Measurements from ENCODE around the gene NBEA.
"Not testable (repeated sequence)": the region's sequence is repeated elsewhere in the genome, so short reads cannot be mapped to it uniquely, and the experiment has no call there.

The NBEA gene

GRCh38 chr13:35057858-35058257 lies 115.8 kb downstream of the NBEA start:
- no peaks in the 10 kb centered on the region for H3K4me1 ChIP-seq (ENCODE audit: control extremely low read depth in 1 of 4, control insufficient read depth in 4 of 4, insufficient read depth in 4 of 4, low read length in 3 of 4)
- H3K27me3 ChIP-seq (replicated peaks in 2 of 5; ENCODE audit: control insufficient read depth in 4 of 5, insufficient read depth in 5 of 5, low read length in 4 of 5) = no peaks in the 10 kb centered on the region
- ChIA-PET CTCF (no interaction called here), POLR2A (no interaction called here)
- 88% methylated on average over 1 of the region's 6 CpGs for WGBS (ENCODE audit: insufficient coverage)
- DNase-seq = no peak
- H3K27ac ChIP-seq (ENCODE audit: insufficient read depth in 1 of 2, low read depth in 1 of 2, low read length in 2 of 2, poor library complexity in 1 of 2, severe bottlenecking in 2 of 2) = no peak overlapping the region
- no peaks in the 10 kb centered on the region for H3K36me3 ChIP-seq (ENCODE audit: control insufficient read depth in 4 of 4, insufficient read depth in 4 of 4, low read length in 3 of 4)
- no peak overlapping the region for H3K4me3 ChIP-seq (ENCODE audit: control insufficient read depth in 1 of 7, extremely low read depth in 1 of 7, insufficient read depth in 4 of 7, low read depth in 2 of 7, low read length in 6 of 7)
- no peaks in the 10 kb centered on the region for H3K9me3 ChIP-seq (ENCODE audit: control extremely low read depth in 1 of 5, control insufficient read depth in 4 of 5, insufficient read depth in 2 of 5, low read depth in 1 of 5, low read length in 4 of 5)

DNA sequence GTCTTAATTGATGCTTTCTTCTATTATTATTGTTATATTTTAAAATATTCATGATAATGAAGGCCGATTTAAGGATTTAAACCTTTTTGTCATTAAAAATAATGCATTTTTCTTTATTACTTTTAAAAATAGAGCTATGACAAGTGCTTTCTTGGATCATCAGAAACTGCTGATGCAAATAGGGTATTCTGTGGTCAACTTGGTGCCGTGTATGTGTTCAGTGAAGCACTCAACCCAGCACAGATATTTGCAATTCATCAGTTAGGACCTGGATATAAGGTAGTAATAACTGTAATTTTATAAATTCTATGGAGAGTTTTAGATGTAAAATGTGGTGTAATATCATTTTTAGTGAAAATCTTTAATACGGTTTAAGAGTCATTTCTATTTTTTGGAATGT lies 116.5 kb downstream of the NBEA start:
- CTCF ChIA-PET; H3K9me3 ChIP-seq (ENCODE audit: control extremely low read depth in 1 of 5, control insufficient read depth in 4 of 5, insufficient read depth in 2 of 5, low read depth in 1 of 5, low read length in 4 of 5); H3K4me3 ChIP-seq (ENCODE audit: control insufficient read depth in 1 of 7, extremely low read depth in 1 of 7, insufficient read depth in 4 of 7, low read depth in 2 of 7, low read length in 6 of 7); H3K36me3 ChIP-seq (ENCODE audit: control insufficient read depth in 4 of 4, insufficient read depth in 4 of 4, low read length in 3 of 4); H3K27ac ChIP-seq (ENCODE audit: insufficient read depth in 1 of 2, low read depth in 1 of 2, low read length in 2 of 2, poor library complexity in 1 of 2, severe bottlenecking in 2 of 2); DNase-seq; H3K4me1 ChIP-seq (ENCODE audit: control extremely low read depth in 1 of 4, control insufficient read depth in 4 of 4, insufficient read depth in 4 of 4, low read length in 3 of 4); POLR2A ChIA-PET; H3K27me3 ChIP-seq (replicated peaks in 2 of 5; ENCODE audit: control insufficient read depth in 4 of 5, insufficient read depth in 5 of 5, low read length in 4 of 5): not testable (repeated sequence)
- WGBS (ENCODE audit: insufficient coverage) = no CpG with 5 or more reads among the region's 3 CpGs

- POLR2A ChIA-PET = no interaction called here
- Histone ChIP-seq H3K4me3 (ENCODE audit: control insufficient read depth in 1 of 7, extremely low read depth in 1 of 7, insufficient read depth in 4 of 7, low read depth in 2 of 7, low read length in 6 of 7) (no peak overlapping the region), H3K9me3 (ENCODE audit: control extremely low read depth in 1 of 5, control insufficient read depth in 4 of 5, insufficient read depth in 2 of 5, low read depth in 1 of 5, low read length in 4 of 5) (peaks cover 0 to 2% (median 0%) of the 10 kb centered on the region in 5 experiments), H3K27me3 (replicated peaks in 2 of 5; ENCODE audit: control insufficient read depth in 4 of 5, insufficient read depth in 5 of 5, low read length in 4 of 5) (no peaks in the 10 kb centered on the region), H3K36me3 (ENCODE audit: control insufficient read depth in 4 of 4, insufficient read depth in 4 of 4, low read length in 3 of 4) (no peaks in the 10 kb centered on the region), H3K27ac (ENCODE audit: insufficient read depth in 1 of 2, low read depth in 1 of 2, low read length in 2 of 2, poor library complexity in 1 of 2, severe bottlenecking in 2 of 2) (no peak overlapping the region), H3K4me1 (ENCODE audit: control extremely low read depth in 1 of 4, control insufficient read depth in 4 of 4, insufficient read depth in 4 of 4, low read length in 3 of 4) (no peaks in the 10 kb centered on the region)
- no CpG with 5 or more reads among the region's 2 CpGs for WGBS (ENCODE audit: insufficient coverage)
- CTCF ChIA-PET = no interaction called here
- DNase-seq = no peak
Observed at GRCh38 chr13:35086667-35087066, 144.6 kb downstream of the NBEA start.

DNA sequence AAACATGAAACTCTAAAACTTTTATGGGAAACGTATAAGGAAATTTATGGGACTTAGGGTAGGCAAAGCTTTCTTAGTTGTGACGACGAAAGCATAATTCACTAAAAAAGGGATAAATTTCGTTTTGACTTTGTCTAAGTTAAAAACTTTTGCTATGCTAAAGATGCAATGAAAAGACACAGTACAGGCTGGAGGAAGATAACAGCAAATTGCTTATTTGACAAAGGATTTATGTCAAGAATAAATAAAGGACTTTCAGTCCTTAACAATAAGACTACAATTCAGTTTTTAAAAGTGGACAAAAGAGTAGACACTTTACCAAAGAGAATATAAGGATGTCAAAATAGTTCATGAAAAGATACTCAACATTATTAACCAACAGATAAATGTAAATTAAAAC lies 150.2 kb downstream of the NBEA start:
- Histone ChIP-seq H3K36me3 (ENCODE audit: control insufficient read depth in 4 of 4, insufficient read depth in 4 of 4, low read length in 3 of 4) (no peaks in the 10 kb centered on the region), H3K27ac (ENCODE audit: insufficient read depth in 1 of 2, low read depth in 1 of 2, low read length in 2 of 2, poor library complexity in 1 of 2, severe bottlenecking in 2 of 2) (no peak overlapping the region), H3K4me3 (ENCODE audit: control insufficient read depth in 1 of 7, extremely low read depth in 1 of 7, insufficient read depth in 4 of 7, low read depth in 2 of 7, low read length in 6 of 7) (no peak overlapping the region), H3K4me1 (ENCODE audit: control extremely low read depth in 1 of 4, control insufficient read depth in 4 of 4, insufficient read depth in 4 of 4, low read length in 3 of 4) (no peaks in the 10 kb centered on the region), H3K9me3 (ENCODE audit: control extremely low read depth in 1 of 5, control insufficient read depth in 4 of 5, insufficient read depth in 2 of 5, low read depth in 1 of 5, low read length in 4 of 5) (peaks cover 0 to 2% (median 0%) of the 10 kb centered on the region in 5 experiments), H3K27me3 (replicated peaks in 2 of 5; ENCODE audit: control insufficient read depth in 4 of 5, insufficient read depth in 5 of 5, low read length in 4 of 5) (no peaks in the 10 kb centered on the region)
- ChIA-PET POLR2A (no interaction called here), CTCF (no interaction called here)
- 100% methylated on average over 3 of the region's 4 CpGs for WGBS (ENCODE audit: insufficient coverage)
- no peak for DNase-seq

GRCh38 chr13:35092751-35093150 lies 150.7 kb downstream of the NBEA start:
- no peak overlapping the region for H3K4me3 ChIP-seq (ENCODE audit: control insufficient read depth in 1 of 7, extremely low read depth in 1 of 7, insufficient read depth in 4 of 7, low read depth in 2 of 7, low read length in 6 of 7)
- H3K9me3 ChIP-seq (ENCODE audit: control extremely low read depth in 1 of 5, control insufficient read depth in 4 of 5, insufficient read depth in 2 of 5, low read depth in 1 of 5, low read length in 4 of 5) = peaks cover 0 to 2% (median 0%) of the 10 kb centered on the region in 5 experiments
- WGBS (ENCODE audit: insufficient coverage) = no CpG with 5 or more reads among the region's 2 CpGs
- H3K27ac ChIP-seq (ENCODE audit: insufficient read depth in 1 of 2, low read depth in 1 of 2, low read length in 2 of 2, poor library complexity in 1 of 2, severe bottlenecking in 2 of 2) = no peak overlapping the region
- no peaks in the 10 kb centered on the region for H3K27me3 ChIP-seq (replicated peaks in 2 of 5; ENCODE audit: control insufficient read depth in 4 of 5, insufficient read depth in 5 of 5, low read length in 4 of 5)
- ChIA-PET CTCF (no interaction called here), POLR2A (no interaction called here)
- H3K4me1 ChIP-seq (ENCODE audit: control extremely low read depth in 1 of 4, control insufficient read depth in 4 of 4, insufficient read depth in 4 of 4, low read length in 3 of 4) = no peaks in the 10 kb centered on the region
- DNase-seq = no peak
- H3K36me3 ChIP-seq (ENCODE audit: control insufficient read depth in 4 of 4, insufficient read depth in 4 of 4, low read length in 3 of 4) = no peaks in the 10 kb centered on the region

GRCh38 chr13:35093356-35093755 lies 151.3 kb downstream of the NBEA start:
- Histone ChIP-seq H3K9me3 (ENCODE audit: control extremely low read depth in 1 of 5, control insufficient read depth in 4 of 5, insufficient read depth in 2 of 5, low read depth in 1 of 5, low read length in 4 of 5) (no peaks in the 10 kb centered on the region), H3K4me3 (ENCODE audit: control insufficient read depth in 1 of 7, extremely low read depth in 1 of 7, insufficient read depth in 4 of 7, low read depth in 2 of 7, low read length in 6 of 7) (no peak overlapping the region), H3K27ac (ENCODE audit: insufficient read depth in 1 of 2, low read depth in 1 of 2, low read length in 2 of 2, poor library complexity in 1 of 2, severe bottlenecking in 2 of 2) (no peak overlapping the region), H3K4me1 (ENCODE audit: control extremely low read depth in 1 of 4, control insufficient read depth in 4 of 4, insufficient read depth in 4 of 4, low read length in 3 of 4) (no peaks in the 10 kb centered on the region), H3K27me3 (replicated peaks in 2 of 5; ENCODE audit: control insufficient read depth in 4 of 5, insufficient read depth in 5 of 5, low read length in 4 of 5) (no peaks in the 10 kb centered on the region), H3K36me3 (ENCODE audit: control insufficient read depth in 4 of 4, insufficient read depth in 4 of 4, low read length in 3 of 4) (no peaks in the 10 kb centered on the region)
- CTCF ChIA-PET = no interaction called here
- POLR2A ChIA-PET = no interaction called here
- no peak for DNase-seq
- no CpG with 5 or more reads among the region's 1 CpG for WGBS (ENCODE audit: insufficient coverage)

DNA sequence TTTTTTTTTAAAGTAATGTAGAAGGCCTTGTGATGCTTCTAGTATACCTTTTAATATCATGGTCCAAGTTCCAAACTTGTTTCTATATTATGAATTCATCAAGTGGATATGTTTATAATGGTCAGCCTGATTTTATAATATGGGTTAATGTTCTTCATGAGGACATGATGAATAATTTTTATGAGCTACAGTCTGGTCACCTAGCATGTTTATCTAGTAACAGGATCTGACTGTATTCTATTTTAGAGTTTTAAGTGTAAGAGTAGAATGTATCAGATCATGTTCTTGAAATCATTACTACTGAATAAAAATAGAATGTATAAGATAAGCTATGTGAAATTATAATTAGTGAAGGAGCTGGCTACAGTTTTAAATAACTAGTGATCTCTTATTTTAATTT lies 164.7 kb downstream of the NBEA start:
- H3K4me3 ChIP-seq (ENCODE audit: control insufficient read depth in 1 of 7, extremely low read depth in 1 of 7, insufficient read depth in 4 of 7, low read depth in 2 of 7, low read length in 6 of 7); H3K9me3 ChIP-seq (ENCODE audit: control extremely low read depth in 1 of 5, control insufficient read depth in 4 of 5, insufficient read depth in 2 of 5, low read depth in 1 of 5, low read length in 4 of 5); DNase-seq; H3K36me3 ChIP-seq (ENCODE audit: control insufficient read depth in 4 of 4, insufficient read depth in 4 of 4, low read length in 3 of 4); H3K27ac ChIP-seq (ENCODE audit: insufficient read depth in 1 of 2, low read depth in 1 of 2, low read length in 2 of 2, poor library complexity in 1 of 2, severe bottlenecking in 2 of 2); H3K27me3 ChIP-seq (replicated peaks in 2 of 5; ENCODE audit: control insufficient read depth in 4 of 5, insufficient read depth in 5 of 5, low read length in 4 of 5); CTCF ChIA-PET; POLR2A ChIA-PET; H3K4me1 ChIP-seq (ENCODE audit: control extremely low read depth in 1 of 4, control insufficient read depth in 4 of 4, insufficient read depth in 4 of 4, low read length in 3 of 4): not testable (repeated sequence)

- WGBS (ENCODE audit: insufficient coverage) = 100% methylated on average over 1 of the region's 1 CpG
- ChIA-PET CTCF (no interaction called here), POLR2A (interaction anchor here (0.8 kb wide), 1 partner anchor 10 kb away, joined by 3 read pairs; no protein-coding TSS in a partner anchor)
- Histone ChIP-seq H3K4me1 (ENCODE audit: control extremely low read depth in 1 of 4, control insufficient read depth in 4 of 4, insufficient read depth in 4 of 4, low read length in 3 of 4) (no peaks in the 10 kb centered on the region), H3K27me3 (replicated peaks in 2 of 5; ENCODE audit: control insufficient read depth in 4 of 5, insufficient read depth in 5 of 5, low read length in 4 of 5) (no peaks in the 10 kb centered on the region), H3K4me3 (ENCODE audit: control insufficient read depth in 1 of 7, extremely low read depth in 1 of 7, insufficient read depth in 4 of 7, low read depth in 2 of 7, low read length in 6 of 7) (no peak overlapping the region), H3K36me3 (ENCODE audit: control insufficient read depth in 4 of 4, insufficient read depth in 4 of 4, low read length in 3 of 4) (no peaks in the 10 kb centered on the region), H3K9me3 (ENCODE audit: control extremely low read depth in 1 of 5, control insufficient read depth in 4 of 5, insufficient read depth in 2 of 5, low read depth in 1 of 5, low read length in 4 of 5) (no peaks in the 10 kb centered on the region), H3K27ac (ENCODE audit: insufficient read depth in 1 of 2, low read depth in 1 of 2, low read length in 2 of 2, poor library complexity in 1 of 2, severe bottlenecking in 2 of 2) (no peak overlapping the region)
- DNase-seq = no peak
Observed at GRCh38 chr13:35107535-35107934, 165.5 kb downstream of the NBEA start.

All from common myeloid progenitor, CD34-positive (primary cell).